KOPT-K1 (cell line): ENCODE results near the gene RBFOX2.
"Not testable (repeated sequence)": the region's sequence is repeated elsewhere in the genome, so short reads cannot be mapped to it uniquely, and the experiment has no call there.

Source experiments
- H3K27ac ChIP-seq: fragments of 200-600 bp; sonication (generic); 2 replicates; pipeline ENCODE4 v1.5.1; 2016; ENCODE audit warnings: antibody characterized with exemption, mild to moderate bottlenecking, low read depth, low read length; ENCODE audit not compliant: poor library complexity, severe bottlenecking
- H3K36me3 ChIP-seq: fragments of 200-600 bp; sonication (generic); 2 replicates; pipeline ENCODE4 v1.5.1; 2017; ENCODE audit warnings: antibody characterized with exemption, mild to moderate bottlenecking, low read length, moderate library complexity; ENCODE audit not compliant: insufficient read depth
- H3K9me3 ChIP-seq: fragments of 200-600 bp; sonication (generic); 2 replicates; pipeline ENCODE4 v1.5.1; 2017; ENCODE audit warnings: antibody characterized with exemption, low read length, mild to moderate bottlenecking; ENCODE audit not compliant: insufficient read depth, poor library complexity, severe bottlenecking

The RBFOX2 gene

DNA sequence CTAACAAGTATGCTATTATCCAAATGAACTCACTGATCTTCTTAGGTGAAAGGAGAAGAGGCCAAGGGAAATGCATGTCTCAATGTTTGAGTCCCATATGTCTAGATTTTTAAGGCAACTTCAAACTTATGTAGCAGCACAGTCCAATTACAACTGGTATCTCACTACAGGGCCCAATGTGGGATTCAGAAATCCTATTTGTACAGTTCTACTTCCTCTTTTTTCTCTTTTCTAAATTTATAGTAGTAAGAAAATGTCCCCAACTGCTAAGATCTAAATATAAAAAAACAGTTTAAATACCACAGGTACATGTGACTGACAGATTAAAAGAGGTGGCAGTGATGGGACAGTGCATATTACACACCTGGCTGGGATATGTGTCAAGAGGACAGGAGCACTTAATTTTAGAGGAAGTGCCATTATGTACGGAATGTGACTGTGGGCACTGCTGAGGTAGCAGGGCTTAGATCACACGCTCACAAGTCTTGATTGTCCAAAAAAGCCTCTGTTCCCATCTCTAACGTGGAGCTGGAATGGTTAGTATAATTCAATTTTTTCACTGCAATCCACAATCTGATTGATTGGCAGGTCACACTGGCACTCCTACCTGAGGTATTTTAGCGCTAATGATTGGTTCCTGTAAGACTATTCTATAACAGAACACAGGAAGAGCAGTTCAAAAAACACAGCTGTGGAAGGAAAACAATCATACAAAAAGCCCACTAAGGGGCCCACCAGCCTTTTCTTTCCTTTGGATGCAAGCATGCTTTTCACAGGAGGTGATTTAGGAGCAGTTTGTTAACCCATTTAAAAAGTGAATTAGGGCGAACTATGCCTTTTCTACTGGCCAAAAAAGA, 276.4 kb downstream of the RBFOX2 start:
- no peaks in the 10 kb centered on the region for H3K9me3 ChIP-seq
- no peak overlapping the region for H3K27ac ChIP-seq
- H3K36me3 ChIP-seq: no peaks in the 10 kb centered on the region

DNA sequence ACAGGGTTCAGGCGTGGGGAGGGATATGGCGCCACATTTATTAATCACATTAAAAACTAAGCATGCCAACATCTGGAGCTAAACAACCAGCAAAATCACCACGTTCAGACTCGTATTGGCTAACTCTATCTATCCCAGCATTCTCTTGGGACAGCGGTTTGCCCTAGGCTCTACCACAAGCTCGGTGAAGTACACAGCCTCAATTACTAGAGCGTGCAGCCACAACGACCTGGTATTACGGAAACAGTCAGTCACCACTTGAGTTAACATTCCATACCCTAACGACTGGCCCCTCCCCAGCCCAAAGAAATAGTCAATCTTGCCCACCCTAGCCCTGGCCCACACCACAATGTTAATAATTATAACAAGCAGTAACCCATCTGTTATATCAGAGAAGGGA, 278.8 kb downstream of the RBFOX2 start:
- Histone ChIP-seq H3K27ac (no peak overlapping the region), H3K9me3 (no peaks in the 10 kb centered on the region), H3K36me3 (no peaks in the 10 kb centered on the region)

DNA sequence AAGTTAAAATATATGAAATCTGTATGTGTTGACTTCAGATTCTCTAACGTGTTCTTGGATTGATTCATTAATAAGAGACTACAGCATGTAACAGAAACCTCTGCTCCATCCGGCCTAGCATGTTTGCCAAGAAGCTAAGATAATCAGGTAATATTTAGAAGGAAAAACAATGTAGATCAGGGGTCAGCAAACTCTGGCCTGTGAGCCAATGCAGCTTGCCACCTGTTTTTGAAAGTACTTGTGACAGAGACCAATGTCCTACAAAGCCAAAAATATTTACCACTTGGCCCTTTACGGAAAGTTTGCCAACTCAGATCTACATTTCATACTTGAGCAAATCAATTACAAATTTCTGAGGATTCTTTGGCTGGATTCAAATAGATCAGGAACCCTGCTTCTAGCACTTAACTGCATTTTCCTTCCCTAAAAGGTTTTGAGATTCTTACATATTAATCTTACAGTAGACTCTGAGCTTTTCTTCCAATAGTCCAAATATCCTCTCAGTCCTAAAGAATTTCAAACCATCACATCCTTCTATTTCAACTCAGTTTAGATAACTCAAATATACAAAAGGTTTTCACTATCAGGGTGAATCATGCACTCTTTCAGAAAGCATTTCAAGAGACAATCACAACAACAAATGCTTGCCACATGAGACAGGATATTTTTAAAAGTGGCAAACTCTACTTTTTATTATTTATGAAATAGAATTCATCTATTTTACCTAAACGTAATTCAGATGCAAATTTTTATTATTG, 281.5 kb downstream of the RBFOX2 start:
- no peaks in the 10 kb centered on the region for H3K36me3 ChIP-seq
- H3K27ac ChIP-seq: no peak overlapping the region
- H3K9me3 ChIP-seq: no peaks in the 10 kb centered on the region

DNA sequence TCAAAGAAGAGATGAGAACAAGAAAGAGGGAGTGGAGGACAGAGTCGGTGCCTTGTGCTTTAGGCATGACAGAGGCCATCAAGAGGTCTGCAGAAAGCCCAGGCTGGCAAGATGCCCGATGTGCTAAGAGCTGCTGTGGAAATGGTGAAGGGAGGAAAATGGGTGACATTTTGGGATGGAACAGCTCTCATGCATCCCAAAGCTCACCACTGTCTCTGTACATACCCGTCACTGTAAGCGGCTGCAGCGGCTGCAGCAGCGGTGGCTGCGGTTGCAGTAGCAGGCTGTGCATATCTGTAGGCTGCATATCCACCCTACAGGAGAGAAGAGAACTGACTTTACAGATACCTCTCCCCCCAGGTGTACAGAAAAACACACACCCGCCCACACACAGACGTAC, 282.4 kb downstream of the RBFOX2 start:
- no peak overlapping the region for H3K27ac ChIP-seq
- H3K36me3 ChIP-seq: no peaks in the 10 kb centered on the region
- no peaks in the 10 kb centered on the region for H3K9me3 ChIP-seq

DNA sequence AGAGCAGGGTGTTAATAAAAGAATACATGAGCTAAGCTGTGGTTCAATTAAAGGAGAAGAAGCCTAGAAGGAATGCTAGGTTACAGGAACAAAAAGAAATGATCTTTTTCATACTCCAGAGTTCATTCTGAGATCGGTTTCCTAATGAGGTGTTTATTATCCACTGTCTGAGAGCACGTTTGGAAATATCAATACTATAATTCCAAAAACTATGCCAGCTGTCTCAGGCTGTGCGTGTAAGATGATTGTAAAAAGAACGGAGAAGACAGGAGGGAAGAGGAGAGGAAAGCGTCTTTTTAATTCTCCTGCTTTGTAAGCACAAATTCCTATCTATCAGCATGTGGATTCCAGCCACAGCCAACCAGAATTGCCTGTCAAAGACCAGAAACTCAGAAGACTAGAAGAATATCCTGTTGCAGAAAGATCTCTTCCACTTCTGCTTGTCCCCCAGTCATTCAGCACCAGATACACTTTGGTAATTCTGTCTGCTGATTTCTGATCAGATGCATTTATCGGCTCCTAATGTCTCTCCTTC, 285.2 kb downstream of the RBFOX2 start:
- no peak overlapping the region for H3K27ac ChIP-seq
- H3K9me3 ChIP-seq: no peaks in the 10 kb centered on the region
- no peaks in the 10 kb centered on the region for H3K36me3 ChIP-seq

DNA sequence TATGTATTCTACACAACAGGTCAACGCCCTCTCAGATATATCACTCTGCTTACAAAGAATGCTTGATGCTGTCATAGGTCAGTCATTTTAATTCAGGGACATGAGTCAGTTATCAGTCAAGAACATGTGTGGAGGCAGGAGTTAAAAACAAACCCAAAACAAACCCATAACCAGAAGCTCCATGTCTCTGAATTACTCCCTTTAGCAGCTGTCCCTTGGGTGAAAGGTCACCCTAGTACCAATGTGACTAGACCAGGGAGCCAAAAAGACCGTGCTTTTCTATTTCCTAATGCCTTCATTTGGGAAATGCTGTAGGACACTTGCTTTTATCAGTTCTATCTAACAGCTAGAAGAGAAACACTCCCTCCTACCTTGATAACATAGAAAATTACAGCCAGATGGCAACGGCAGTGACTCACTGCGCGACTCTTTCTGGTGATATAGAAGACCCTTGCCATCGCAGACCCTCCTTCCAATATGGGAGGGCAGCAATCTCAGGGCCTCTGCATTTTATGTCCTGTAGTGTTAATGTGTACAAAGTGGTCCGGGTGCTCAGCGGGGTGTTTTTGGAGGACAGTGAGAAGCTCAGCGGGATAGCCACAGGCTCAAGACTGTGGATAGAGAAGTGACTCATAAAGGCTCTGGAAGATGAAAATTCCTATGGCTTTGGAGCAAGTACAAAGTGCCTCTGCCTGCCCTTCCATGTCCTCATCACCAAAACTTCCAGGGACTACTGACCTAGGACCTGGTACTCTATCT, 286.1 kb downstream of the RBFOX2 start:
- H3K9me3 ChIP-seq: no peaks in the 10 kb centered on the region
- no peaks in the 10 kb centered on the region for H3K36me3 ChIP-seq
- no peak overlapping the region for H3K27ac ChIP-seq

DNA sequence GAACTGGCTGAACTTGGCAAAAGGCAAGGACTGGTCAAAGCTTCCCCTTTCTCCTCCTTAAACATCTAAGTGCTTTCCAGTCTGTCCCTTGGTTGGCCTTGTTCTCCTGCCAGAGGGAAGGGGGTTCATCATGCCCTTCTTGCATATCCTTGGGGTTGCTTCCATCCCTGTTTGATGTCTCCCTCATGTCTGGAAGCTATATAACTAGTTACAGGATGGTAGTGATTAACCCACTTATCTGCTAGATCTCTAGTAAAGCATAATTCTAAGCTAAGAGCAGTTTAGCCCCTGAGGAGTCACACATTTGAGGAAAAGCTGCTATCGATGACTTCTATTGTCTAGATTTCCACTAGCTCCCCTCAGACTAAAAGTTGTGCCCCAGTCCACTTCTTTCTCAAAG, 288.0 kb downstream of the RBFOX2 start:
- no peak overlapping the region for H3K27ac ChIP-seq

DNA sequence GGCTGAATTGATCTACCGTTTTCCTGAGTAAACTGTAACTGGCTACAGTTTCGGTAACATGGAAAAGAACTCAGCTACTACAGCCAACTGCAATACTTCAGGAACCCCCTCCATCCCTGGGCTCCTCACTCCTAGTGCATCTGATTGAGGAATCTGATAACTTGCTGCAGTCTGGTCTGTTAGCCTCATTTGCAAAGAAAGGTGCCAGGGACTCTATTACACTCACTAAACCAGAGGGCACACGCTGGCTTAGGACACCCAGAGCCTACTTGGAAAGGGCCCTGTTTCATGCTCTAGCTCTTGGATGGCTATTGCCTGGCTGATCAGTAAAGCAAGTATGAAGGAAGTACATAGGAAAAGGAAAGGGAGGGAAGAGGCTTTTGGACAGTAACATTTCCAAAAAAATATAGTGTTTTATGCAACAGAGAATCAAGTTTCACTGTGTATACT, 288.7 kb downstream of the RBFOX2 start:
- Histone ChIP-seq H3K9me3 (no peaks in the 10 kb centered on the region), H3K27ac (no peak overlapping the region), H3K36me3 (no peaks in the 10 kb centered on the region)

More for the DNA sequence above, 288.0 kb downstream of the RBFOX2 start:
- no peaks in the 10 kb centered on the region for H3K9me3 ChIP-seq
- no peaks in the 10 kb centered on the region for H3K36me3 ChIP-seq

DNA sequence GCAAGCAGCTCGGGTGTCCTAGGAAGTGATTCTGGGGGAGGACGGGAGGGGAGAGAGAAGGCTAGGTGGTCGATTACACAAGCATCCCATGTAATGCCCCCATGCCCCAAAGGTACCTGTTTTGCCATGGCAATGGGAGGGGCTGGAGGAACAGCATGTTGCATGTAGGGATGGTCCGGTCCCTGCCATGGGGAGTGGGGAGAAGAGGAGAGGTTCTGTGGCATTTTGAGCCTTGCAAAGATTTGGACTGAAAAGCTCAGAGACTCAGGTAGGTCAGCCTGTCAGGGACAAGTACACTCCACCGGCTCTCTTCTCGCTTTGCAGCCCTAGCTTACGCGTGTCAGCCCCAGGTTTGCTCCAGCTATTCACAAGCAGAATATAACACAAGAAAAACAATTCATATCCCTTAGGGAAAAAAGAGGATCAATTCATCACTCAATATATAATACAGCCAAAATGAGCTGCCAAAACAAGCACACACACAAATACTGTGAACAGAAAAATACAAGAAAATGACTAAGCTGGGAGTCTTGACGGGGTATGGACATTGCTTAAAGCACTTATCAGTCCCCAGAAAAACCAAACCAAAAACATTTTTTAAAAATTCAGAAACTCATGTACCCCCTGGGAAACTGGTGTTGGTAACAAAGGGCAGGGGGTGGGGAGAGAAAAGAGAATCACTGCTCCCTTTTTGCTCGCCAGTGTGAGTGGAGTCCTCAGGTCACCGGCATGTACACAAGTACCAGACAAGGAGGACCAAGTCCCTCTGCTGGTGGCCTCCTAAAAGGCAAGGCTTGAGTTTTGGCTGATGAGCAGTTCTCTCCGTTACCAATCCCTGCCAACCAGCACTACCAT, 289.3 kb downstream of the RBFOX2 start:
- Histone ChIP-seq H3K36me3 (no peaks in the 10 kb centered on the region), H3K9me3 (no peaks in the 10 kb centered on the region)

DNA sequence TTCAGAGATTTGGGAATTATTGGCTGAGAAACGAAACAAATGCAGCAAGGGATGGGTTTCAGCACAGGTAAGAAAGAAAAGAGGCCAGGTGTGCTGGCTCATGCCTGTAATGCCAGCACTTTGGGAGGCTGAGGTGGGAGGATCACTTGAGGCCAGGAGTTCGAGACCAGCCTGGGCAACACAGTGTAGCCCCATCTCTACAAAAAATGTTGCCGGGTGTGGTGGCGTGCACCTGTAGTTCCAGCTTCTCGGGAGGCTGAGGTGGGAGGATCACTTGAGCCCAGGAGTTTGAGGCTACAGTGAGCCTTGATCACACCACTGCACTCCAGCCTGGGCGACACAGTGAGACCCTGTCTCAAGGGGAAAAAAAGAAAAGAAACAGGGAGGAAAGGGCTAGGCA, 290.7 kb downstream of the RBFOX2 start:
- not testable (repeated sequence) for H3K27ac ChIP-seq, H3K36me3 ChIP-seq, H3K9me3 ChIP-seq

More for the DNA sequence above, 289.3 kb downstream of the RBFOX2 start:
- no peak overlapping the region for H3K27ac ChIP-seq

DNA sequence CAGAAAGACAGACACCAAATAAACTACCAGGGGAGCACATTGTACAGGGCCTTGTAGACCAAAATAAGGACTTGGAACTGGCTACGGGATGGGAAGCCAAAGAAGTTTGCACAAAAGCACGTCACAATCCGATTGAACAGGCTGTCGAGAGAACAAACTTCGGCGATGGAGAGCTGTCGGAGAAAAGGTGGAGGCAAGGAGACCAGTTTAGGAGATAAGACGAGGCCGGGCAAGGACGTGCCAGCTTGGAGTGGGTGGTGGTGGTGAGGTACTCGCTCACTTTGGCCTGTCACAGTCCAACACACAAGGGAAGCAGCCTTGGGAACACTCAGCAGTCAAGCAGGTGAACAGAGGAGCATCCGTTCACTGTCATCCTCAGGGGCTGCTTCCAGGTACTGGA, 291.9 kb downstream of the RBFOX2 start:
- no peaks in the 10 kb centered on the region for H3K36me3 ChIP-seq
- no peak overlapping the region for H3K27ac ChIP-seq
- H3K9me3 ChIP-seq: no peaks in the 10 kb centered on the region

DNA sequence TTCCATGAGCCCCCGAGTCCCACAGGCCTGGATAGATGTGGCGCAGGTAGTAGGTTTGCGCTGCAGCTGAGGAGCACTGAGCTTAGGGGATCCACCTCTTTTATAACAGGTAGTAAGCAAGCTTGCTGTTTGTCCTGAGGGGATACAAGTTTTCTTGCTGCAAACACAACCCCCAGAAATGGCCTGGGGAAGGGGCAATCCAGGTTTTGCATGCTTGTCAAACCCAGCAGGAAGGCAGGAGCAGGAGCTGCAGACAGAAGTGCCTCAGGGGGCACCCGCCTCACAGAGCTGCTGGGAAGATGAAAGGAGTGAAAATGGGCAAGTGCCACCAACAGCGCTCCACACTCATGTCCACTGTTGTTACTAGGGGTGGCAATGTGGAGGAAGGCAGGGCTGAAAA, 292.5 kb downstream of the RBFOX2 start:
- Histone ChIP-seq H3K27ac (no peak overlapping the region), H3K9me3 (no peaks in the 10 kb centered on the region), H3K36me3 (no peaks in the 10 kb centered on the region)

DNA sequence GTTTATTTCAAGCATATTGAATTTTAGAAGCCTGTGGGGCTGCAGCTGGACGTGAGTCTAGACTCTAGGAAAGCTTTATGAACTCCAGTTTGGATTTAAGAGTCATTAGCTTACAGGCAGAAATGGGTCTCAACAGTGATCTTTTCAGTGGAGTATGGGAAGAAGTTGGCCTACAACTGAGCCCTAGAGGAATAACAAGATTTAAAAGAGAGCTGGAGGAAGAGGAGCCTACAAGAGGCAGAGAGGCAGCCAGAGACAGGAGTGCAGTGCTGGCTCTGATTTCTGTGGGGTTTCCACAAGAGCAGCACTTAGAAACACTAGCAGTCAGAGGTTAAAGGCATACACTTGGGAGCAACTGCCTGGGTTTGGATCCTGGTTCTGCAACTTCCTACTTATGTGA, 293.1 kb downstream of the RBFOX2 start:
- Histone ChIP-seq H3K9me3 (no peaks in the 10 kb centered on the region), H3K27ac (no peak overlapping the region), H3K36me3 (no peaks in the 10 kb centered on the region)

DNA sequence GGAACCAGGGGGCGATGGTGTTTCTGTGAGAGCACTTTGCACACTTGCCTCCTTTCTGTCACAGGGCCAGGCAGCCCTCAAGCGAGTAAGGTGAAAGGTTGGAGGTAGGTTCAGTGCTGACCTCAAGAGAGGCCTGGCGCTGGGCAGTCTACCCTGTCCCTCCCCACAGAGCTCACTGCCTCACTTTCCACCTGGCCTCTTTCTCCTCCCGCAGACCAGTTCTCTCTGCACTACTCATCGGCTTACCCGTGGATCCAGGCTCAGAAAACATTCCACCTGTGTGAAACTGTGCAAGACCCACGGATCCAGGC, 294.2 kb downstream of the RBFOX2 start:
- Histone ChIP-seq H3K27ac (no peak overlapping the region), H3K36me3 (no peaks in the 10 kb centered on the region), H3K9me3 (no peaks in the 10 kb centered on the region)
